IMR-90 (cell line): Measurements from ENCODE around the gene PSMD9. TPM values are rescaled to one million over a fixed set of nuclear protein-coding genes. Genes with fewer than 3 reads are reported as not detected.

ENCODE experiments used
- ATAC-seq: fragments of 200-7000 bp; cut with Tn5 transposase; 2 replicates; pipeline ENCODE4 v1.9.1; 2020; ENCODE audit warnings: low read depth, mild to moderate bottlenecking, moderate library complexity
- BruUV-seq: library from RNA; stranded (reverse); fragments of 400-500 nt; replicated peaks from 2 replicates; lab custom pipeline; 2021; lab: Mats Ljungman, UMichigan
- CTCF ChIA-PET: fragments of 300-600 bp; formaldehyde crosslinking; extraction: SDS; loops from one replicate; lab custom pipeline; 2021; ENCODE audit warnings: antibody characterized with exemption; lab: Yijun Ruan, JAX
- POLR2A ChIA-PET: fragments of 300-600 bp; sonication (Branson Sonifier 250); formaldehyde crosslinking; loops from one replicate; lab custom pipeline; 2022; ENCODE audit warnings: antibody characterized with exemption; ENCODE audit not compliant: unreplicated experiment; lab: Charles Lee
- DNase-seq: peaks from one replicate; pipeline ENCODE4 v3.0.0; 2013
- H2AFZ ChIP-seq: replicated peaks from 2 replicates; pipeline ENCODE3; 2013; ENCODE audit warnings: low read length, mild to moderate bottlenecking; ENCODE audit not compliant: poor library complexity
- H2AK5ac ChIP-seq: 2 replicates; pipeline ENCODE4 v1.6.1; 2013; ENCODE audit warnings: low read depth, low read length, inconsistent platforms
- H2AK9ac ChIP-seq: replicated peaks from 2 replicates; pipeline ENCODE3; 2013; ENCODE audit warnings: mild to moderate bottlenecking, low read depth, low read length, moderate library complexity; ENCODE audit not compliant: poor library complexity
- H2BK120ac ChIP-seq: 2 replicates; pipeline ENCODE4 v1.6.1; 2013; ENCODE audit warnings: low read depth, low read length, inconsistent platforms
- H2BK15ac ChIP-seq: 3 replicates; pipeline ENCODE4 v1.6.1; 2013; ENCODE audit warnings: low read depth, low read length, inconsistent platforms
- H2BK20ac ChIP-seq: 2 replicates; pipeline ENCODE4 v1.6.1; 2013; ENCODE audit warnings: low read depth, mild to moderate bottlenecking, inconsistent platforms, low read length, moderate library complexity
- H2BK5ac ChIP-seq: 2 replicates; pipeline ENCODE4 v1.6.1; 2013; ENCODE audit warnings: mild to moderate bottlenecking, low read depth, low read length, inconsistent platforms; ENCODE audit not compliant: poor library complexity, severe bottlenecking
- H3K14ac ChIP-seq: replicated peaks from 2 replicates; pipeline ENCODE4 v1.6.1; 2013; ENCODE audit warnings: low read depth, low read length, inconsistent platforms
- H3K18ac ChIP-seq: 2 replicates; pipeline ENCODE4 v1.6.1; 2013; ENCODE audit warnings: low read depth, low read length, control low read depth
- H3K23ac ChIP-seq: 2 replicates; pipeline ENCODE4 v1.6.1; 2013; ENCODE audit warnings: low read depth, low read length, inconsistent platforms
- H3K27ac ChIP-seq: 2 replicates; pipeline ENCODE4 v1.5.1; 2013; ENCODE audit warnings: mild to moderate bottlenecking, control low read depth, low read length; ENCODE audit not compliant: insufficient read depth
- H3K27me3 ChIP-seq: 2 replicates; pipeline ENCODE4 v1.6.1; 2013; ENCODE audit warnings: low read length; ENCODE audit not compliant: control insufficient read depth, insufficient read depth
- H3K36me3 ChIP-seq: 2 replicates; pipeline ENCODE4 v1.6.1; 2013; ENCODE audit warnings: low read length, mixed read lengths; ENCODE audit not compliant: control insufficient read depth, insufficient read depth
- H3K4ac ChIP-seq: 2 replicates; pipeline ENCODE4 v1.6.1; 2013; ENCODE audit warnings: low read depth, low read length, inconsistent platforms
- H3K4me1 ChIP-seq: 2 replicates; pipeline ENCODE4 v1.6.1; 2013; ENCODE audit warnings: low read length, mixed read lengths; ENCODE audit not compliant: control insufficient read depth, insufficient read depth
- H3K4me2 ChIP-seq: 2 replicates; pipeline ENCODE4 v1.6.1; 2013; ENCODE audit warnings: low read depth, mild to moderate bottlenecking, control low read depth, low read length, moderate library complexity
- H3K4me3 ChIP-seq: 2 replicates; pipeline ENCODE4 v1.5.1; 2013; ENCODE audit warnings: low read depth, mild to moderate bottlenecking, control low read depth, low read length, moderate library complexity; ENCODE audit not compliant: insufficient read depth
- H3K56ac ChIP-seq: 2 replicates; pipeline ENCODE4 v1.6.1; 2013; ENCODE audit warnings: low read length, inconsistent platforms; ENCODE audit not compliant: insufficient read depth; ENCODE audit errors: extremely low read depth
- H3K79me1 ChIP-seq, 2 experiments: 2 replicates each; pipeline ENCODE4 v1.6.1; 2013; ENCODE audit warnings: low read length in 2 of 2, inconsistent platforms in 1 of 2, low read depth in 1 of 2
- H3K9ac ChIP-seq: 2 replicates; pipeline ENCODE4 v1.6.1; 2013; ENCODE audit warnings: low read depth, low read length, control low read depth
- H3K9me1 ChIP-seq: 2 replicates; pipeline ENCODE4 v1.6.1; 2013; ENCODE audit warnings: low read length, inconsistent platforms; ENCODE audit not compliant: insufficient read depth
- H3K9me3 ChIP-seq: 2 replicates; pipeline ENCODE4 v1.6.1; 2013; ENCODE audit warnings: low read length; ENCODE audit not compliant: control insufficient read depth, insufficient read depth
- H4K20me1 ChIP-seq: 2 replicates; pipeline ENCODE4 v1.6.1; 2013; ENCODE audit warnings: low read length, inconsistent platforms; ENCODE audit not compliant: insufficient read depth
- H4K5ac ChIP-seq: 2 replicates; pipeline ENCODE4 v1.6.1; 2013; ENCODE audit warnings: mild to moderate bottlenecking, low read depth, low read length, control low read depth
- H4K8ac ChIP-seq, 2 experiments: 2 replicates each; pipeline ENCODE4 v1.6.1; 2013; ENCODE audit warnings: low read depth in 2 of 2, low read length in 2 of 2, control low read depth in 1 of 2, inconsistent platforms in 1 of 2
- H4K91ac ChIP-seq: 2 replicates; pipeline ENCODE4 v1.6.1; 2013; ENCODE audit warnings: low read depth, low read length, inconsistent platforms; ENCODE audit not compliant: insufficient read depth
- BHLHE40 ChIP-seq: fragments of 150-350 bp; IDR thresholded peaks from 2 replicates; pipeline ENCODE4 v1.6.1; 2016; ENCODE audit warnings: mild to moderate bottlenecking, low read depth, low read length
- CEBPB ChIP-seq: IDR thresholded peaks from 2 replicates; pipeline ENCODE4 v1.6.1; 2012; ENCODE audit warnings: low read depth, low read length, improper control_type of control experiment
- CHD1 ChIP-seq: IDR thresholded peaks from 2 replicates; pipeline ENCODE4 v1.6.1; 2012; ENCODE audit warnings: low read depth, low read length, improper control_type of control experiment
- ELK1 ChIP-seq: fragments of 150-350 bp; IDR thresholded peaks from 2 replicates; pipeline ENCODE4 v1.6.1; 2016; ENCODE audit warnings: low read depth, mild to moderate bottlenecking, low read length, moderate library complexity, borderline replicate concordance
- FOS ChIP-seq: fragments of 150-350 bp; IDR thresholded peaks from 2 replicates; pipeline ENCODE4 v1.6.1; 2016; ENCODE audit warnings: low read depth, low read length
- MAFK ChIP-seq: IDR thresholded peaks from 2 replicates; pipeline ENCODE4 v1.6.1; 2012; ENCODE audit warnings: low read depth, low read length, improper control_type of control experiment
- MAZ ChIP-seq: IDR thresholded peaks from 2 replicates; pipeline ENCODE4 v1.6.1; 2012; ENCODE audit warnings: low read depth, mild to moderate bottlenecking, low read length, improper control_type of control experiment, moderate library complexity, borderline replicate concordance
- MXI1 ChIP-seq: IDR thresholded peaks from 2 replicates; pipeline ENCODE4 v1.6.1; 2012; ENCODE audit warnings: low read depth, mild to moderate bottlenecking, low read length, moderate library complexity, borderline replicate concordance
- NFE2L2 ChIP-seq: fragments of 150-350 bp; IDR thresholded peaks from 2 replicates; pipeline ENCODE4 v1.6.1; 2016; ENCODE audit warnings: low read depth, mild to moderate bottlenecking, low read length
- POLR2A ChIP-seq: IDR thresholded peaks from 2 replicates; pipeline ENCODE4 v1.6.1; 2012; ENCODE audit warnings: mild to moderate bottlenecking, low read depth, low read length
- RAD21 ChIP-seq: IDR thresholded peaks from 2 replicates; pipeline ENCODE4 v1.6.1; 2012; ENCODE audit warnings: low read length, improper control_type of control experiment
- RCOR1 ChIP-seq: IDR thresholded peaks from 2 replicates; pipeline ENCODE4 v1.6.1; 2012; ENCODE audit warnings: mild to moderate bottlenecking, low read length, improper control_type of control experiment; ENCODE audit not compliant: insufficient replicate concordance
- RFX5 ChIP-seq: IDR thresholded peaks from 2 replicates; pipeline ENCODE4 v1.8.0; 2012; ENCODE audit warnings: low read depth, mild to moderate bottlenecking, low read length, moderate library complexity
- SMC3 ChIP-seq: fragments of 150-350 bp; IDR thresholded peaks from 2 replicates; pipeline ENCODE4 v1.6.1; 2016; ENCODE audit warnings: low read depth, mild to moderate bottlenecking, antibody characterized with exemption, low read length, moderate library complexity
- WGBS, 2 experiments: methylation state at CpG; one replicate each; pipeline versions ENCODE4 v1.1.5 to v1.1.7; 2013; ENCODE audit warnings: missing lambda C conversion rate in 2 of 2; ENCODE audit not compliant: insufficient read length in 1 of 2; ENCODE audit errors: extremely low coverage in 2 of 2; 5-methylcytosine and 5-hydroxymethylcytosine counted together
- dilution Hi-C: fragments of 300-500 bp; cut with HindIII; formaldehyde crosslinking; loops from one replicate; pipeline ENCODE4 v1.14.3; 2018; ENCODE audit warnings: low sequenced_read_pairs; ENCODE audit not compliant: unreplicated experiment
- in situ Hi-C: fragments of 300-500 bp; cut with MboI; formaldehyde crosslinking; loops from 3 replicates; pipeline ENCODE4 v1.14.3; 2019; ENCODE audit warnings: low sequenced_read_pairs, inconsistent platforms, mixed read lengths
- intact Hi-C: fragments of 100-400 bp; cut with micrococcal nuclease; formaldehyde crosslinking; loops from 2 replicates; pipeline ENCODE4 v1.10.0; 2022
- polyA plus RNA-seq, 3 experiments: library from polyadenylated mRNA; depleted of rRNA; stranded (reverse); fragments of >200 nt; gene quantifications; 2 replicates each; pipeline ENCODE4 v1.2.3, GENCODE V29; 2012; ENCODE audit warnings: low replicate concordance in 1 of 3
- total RNA-seq: library from RNA; depleted of rRNA; stranded (reverse); fragments of >200 nt; gene quantifications from 2 replicates; pipeline ENCODE4 v1.2.3, GENCODE V29; 2012

The PSMD9 gene
- total and polyA plus RNA-seq, 2 of the 4 experiments (the other 2 are of a cell fraction), result 135 to 142 TPM

GRCh38 chr12:121966959-121967358, 78.4 kb downstream of the PSMD9 start:
- no peak for DNase-seq
- POLR2A ChIA-PET, result no interaction called here
- Histone ChIP-seq H2BK120ac (no peak overlapping the region), H4K20me1 (no peaks in the 10 kb centered on the region), H3K4me3 (no peak overlapping the region), H3K27ac (no peak overlapping the region), H2BK20ac (no peak overlapping the region), H2AFZ (no peak overlapping the region), H2AK5ac (no peak overlapping the region), H3K36me3 (peaks cover 19% of the 10 kb centered on the region; the same call in 1 of the 2 replicates), H3K56ac (no peak overlapping the region), H3K9me3 (no peaks in the 10 kb centered on the region), H4K8ac (no peak overlapping the region), H2AK9ac (no peak overlapping the region), H3K27me3 (no peaks in the 10 kb centered on the region), H4K91ac (no peak overlapping the region), H3K79me1 (no peaks in the 10 kb centered on the region), H2BK5ac (no peak overlapping the region), H3K9ac (no peak overlapping the region), H3K9me1 (peaks cover 4% of the 10 kb centered on the region; the same call in 1 of the 2 replicates), H3K4ac (no peak overlapping the region), H3K4me2 (no peak overlapping the region), H3K4me1 (peaks cover 2% of the 10 kb centered on the region; the same call in 1 of the 2 replicates), H4K5ac (no peak overlapping the region), H3K14ac (no peak overlapping the region), H3K23ac (no peak overlapping the region), H3K18ac (no peak overlapping the region), H2BK15ac (no peak overlapping the region)
- TF ChIP-seq NFE2L2 (no peak), CEBPB (no peak), MAFK (no peak), MAZ (no peak), CHD1 (no peak), MXI1 (no peak), SMC3 (no peak), RFX5 (no peak), ELK1 (no peak), RAD21 (no peak), BHLHE40 (no peak), POLR2A (no peak), RCOR1 (no peak), FOS (no peak)
- no peak for ATAC-seq
- in situ Hi-C loops (no loop called here), intact Hi-C loops (no loop called here), dilution Hi-C loops (no loop called here)
- no TSS peak for BruUV-seq
- 100% methylated on average over 3 of the region's 5 CpGs; no CpG with 5 or more reads in 1 of the 2 experiments for WGBS, 2 experiments
- CTCF ChIA-PET, result interaction anchor here (0.6 kb wide), 1 partner anchor 144 kb away, joined by 3 read pairs; no protein-coding TSS in a partner anchor
